SU-DHL-6 (cell line): Measurements from ENCODE around the gene F12.

Experiments used
- CTCF ChIP-seq: fragments of 200-600 bp; sonication (generic); IDR thresholded peaks from one replicate; pipeline ENCODE4 v1.5.1; 2017; ENCODE audit warnings: antibody characterized with exemption, mild to moderate bottlenecking, low read length, moderate library complexity; ENCODE audit not compliant: insufficient read depth, poor library complexity, severe bottlenecking
- EZH2phosphoT487 ChIP-seq: fragments of 200-600 bp; sonication (generic), shearing (Covaris generic); conservative IDR thresholded peaks from 2 replicates; pipeline ENCODE4 v1.6.1; 2018; ENCODE audit warnings: mild to moderate bottlenecking, antibody characterized with exemption, low read length, moderate library complexity, mixed read lengths

- TF ChIP-seq CTCF: no peak
- no peak for TF ChIP-seq EZH2phosphoT487
These were observed 51.7 kb downstream of the F12 start, which contains the start of gene RGS14 for GRCh38 chr5:177357459-177358351.
